Mesendoderm (in vitro differentiated cells): ENCODE results near the gene FIGN. TPM values are rescaled to one million over a fixed set of nuclear protein-coding genes. Genes with fewer than 3 reads are reported as not detected.

Source experiments
- DNase-seq: peaks from one replicate; pipeline ENCODE4 v3.0.0; 2013
- H2AK5ac ChIP-seq: 2 replicates; pipeline ENCODE4 v1.6.1; 2013; ENCODE audit warnings: low read length, inconsistent platforms
- H2BK120ac ChIP-seq: 2 replicates; pipeline ENCODE4 v1.6.1; 2013; ENCODE audit warnings: low read depth, mild to moderate bottlenecking, low read length, moderate library complexity, mixed read lengths
- H2BK15ac ChIP-seq: replicated peaks from 2 replicates; pipeline ENCODE4 v1.6.1; 2013; ENCODE audit warnings: low read depth, mild to moderate bottlenecking, moderate library complexity
- H2BK5ac ChIP-seq: 2 replicates; pipeline ENCODE4 v1.6.1; 2013; ENCODE audit warnings: low read length, inconsistent platforms
- H3K18ac ChIP-seq: 2 replicates; pipeline ENCODE4 v1.6.1; 2013; ENCODE audit warnings: mild to moderate bottlenecking, low read length, mixed read lengths
- H3K23ac ChIP-seq: one replicate; pipeline ENCODE4 v1.6.1; 2013; ENCODE audit warnings: low read length
- H3K27ac ChIP-seq: 2 replicates; pipeline ENCODE4 v1.5.1; 2013; ENCODE audit warnings: low read depth, mild to moderate bottlenecking, inconsistent platforms, low read length, moderate library complexity
- H3K27me3 ChIP-seq: 2 replicates; pipeline ENCODE4 v1.6.1; 2013; ENCODE audit warnings: low read length, control low read depth, mild to moderate bottlenecking, inconsistent platforms; ENCODE audit not compliant: insufficient read depth, poor library complexity
- H3K36me3 ChIP-seq: 2 replicates; pipeline ENCODE4 v1.6.1; 2013; ENCODE audit warnings: low read length, inconsistent platforms; ENCODE audit not compliant: control insufficient read depth, insufficient read depth
- H3K4ac ChIP-seq: one replicate; pipeline ENCODE4 v1.6.1; 2013; ENCODE audit warnings: low read depth, mild to moderate bottlenecking, low read length, moderate library complexity
- H3K4me1 ChIP-seq: 2 replicates; pipeline ENCODE4 v1.6.1; 2013; ENCODE audit warnings: low read depth, low read length, inconsistent platforms; ENCODE audit not compliant: control insufficient read depth
- H3K4me2 ChIP-seq: 2 replicates; pipeline ENCODE4 v1.6.1; 2013; ENCODE audit warnings: low read length
- H3K4me3 ChIP-seq: 2 replicates; pipeline ENCODE4 v1.5.1; 2013; ENCODE audit warnings: mild to moderate bottlenecking, low read length
- H3K56ac ChIP-seq: one replicate; pipeline ENCODE4 v1.6.1; 2013; ENCODE audit warnings: low read length
- H3K79me1 ChIP-seq: 2 replicates; pipeline ENCODE4 v1.6.1; 2013; ENCODE audit warnings: low read length, inconsistent platforms
- H3K79me2 ChIP-seq: 2 replicates; pipeline ENCODE4 v1.6.1; 2013; ENCODE audit warnings: mild to moderate bottlenecking, low read length; ENCODE audit not compliant: control insufficient read depth, insufficient read depth
- H3K9ac ChIP-seq: 2 replicates; pipeline ENCODE4 v1.6.1; 2013; ENCODE audit warnings: low read length, inconsistent platforms
- H4K5ac ChIP-seq: one replicate; pipeline ENCODE4 v1.6.1; 2013; ENCODE audit warnings: low read length
- H4K8ac ChIP-seq: one replicate; pipeline ENCODE4 v1.6.1; 2013; ENCODE audit warnings: low read depth, mild to moderate bottlenecking, control low read depth, low read length, moderate library complexity
- WGBS: extraction: QIAGEN DNeasy Blood & Tissue Kit; methylation state at CpG from one replicate; pipeline ENCODE4 v1.1.7; 2013; ENCODE audit warnings: low lambda C conversion rate, missing lambda C conversion rate; ENCODE audit not compliant: insufficient coverage; ENCODE audit errors: extremely low coverage; 5-methylcytosine and 5-hydroxymethylcytosine counted together
- polyA plus RNA-seq, 2 experiments: library from polyadenylated mRNA; stranded (reverse); fragments of 200-250 nt; gene quantifications; one replicate each; pipeline ENCODE4 v1.2.3, GENCODE V29; 2013

FIGN gene
- polyA plus RNA-seq (2013, experiment 1 of 2), result 7.2 TPM
- polyA plus RNA-seq (2013, experiment 2 of 2), result 6.8 TPM

- Histone ChIP-seq H3K4me1 (no peaks in the 10 kb centered on the region), H2BK5ac (peak within 1 kb of the TSS; percentile 90), H2BK15ac (peak within 1 kb of the TSS; percentile 46), H3K27me3 (no peaks in the 10 kb centered on the region), H3K56ac (peak within 1 kb of the TSS; percentile 99), H4K8ac (peak within 1 kb of the TSS; percentile 77), H3K23ac (peak within 1 kb of the TSS; percentile 54), H3K4me3 (peak within 1 kb of the TSS; percentile 71), H3K4me2 (peak within 1 kb of the TSS; percentile 95), H3K4ac (peak within 1 kb of the TSS; percentile 98), H3K79me1 (peaks cover 2% of the 10 kb centered on the region), H3K9ac (peak within 1 kb of the TSS; percentile 75), H3K18ac (peak within 1 kb of the TSS; percentile 98), H3K36me3 (no peaks in the 10 kb centered on the region), H2AK5ac (no peak within 1 kb of the TSS), H4K5ac (no peak within 1 kb of the TSS), H3K27ac (peak within 1 kb of the TSS; percentile 99), H3K79me2 (peaks cover 12% of the 10 kb centered on the region), H2BK120ac (peak within 1 kb of the TSS; percentile 90)
- no CpG with 5 or more reads among the region's 54 CpGs for WGBS
- peak; percentile 93 for DNase-seq
Measured at GRCh38 chr2:163735685-163736432, at the start of gene FIGN. FIGN (minus strand) TSS chr2:163736008; CDS start chr2:163734927, 1,081 bp downstream.

- DNase-seq, result no peak
- no peaks in the 10 kb centered on the region for H3K79me1 ChIP-seq
- no peaks in the 10 kb centered on the region for H3K79me2 ChIP-seq
- no peak overlapping the region for H2AK5ac ChIP-seq
- no peak overlapping the region for H3K4me3 ChIP-seq
- no peak overlapping the region for H3K18ac ChIP-seq
- H2BK5ac ChIP-seq, result no peak overlapping the region
- H3K23ac ChIP-seq, result no peak overlapping the region
- H3K4me1 ChIP-seq, result no peaks in the 10 kb centered on the region
- no peak overlapping the region for H3K9ac ChIP-seq
- no peak overlapping the region for H2BK15ac ChIP-seq
- no peak overlapping the region for H2BK120ac ChIP-seq
- H3K27ac ChIP-seq, result no peak overlapping the region
- H4K5ac ChIP-seq, result no peak overlapping the region
- H3K4me2 ChIP-seq, result no peak overlapping the region
- no CpG with 5 or more reads among the region's 3 CpGs for WGBS
- no peak overlapping the region for H3K56ac ChIP-seq
- H3K4ac ChIP-seq, result no peak overlapping the region
- no peaks in the 10 kb centered on the region for H3K36me3 ChIP-seq
- H4K8ac ChIP-seq, result no peak overlapping the region
- no peaks in the 10 kb centered on the region for H3K27me3 ChIP-seq
Measured at GRCh38 chr2:163785162-163785561, 49.4 kb upstream of the FIGN start.

- no peak overlapping the region for H3K56ac ChIP-seq
- no peaks in the 10 kb centered on the region for H3K79me1 ChIP-seq
- H3K4ac ChIP-seq, result no peak overlapping the region
- no peak overlapping the region for H4K5ac ChIP-seq
- no peak overlapping the region for H4K8ac ChIP-seq
- H3K4me3 ChIP-seq, result no peak overlapping the region
- no peak overlapping the region for H3K4me2 ChIP-seq
- H3K9ac ChIP-seq, result no peak overlapping the region
- no peak overlapping the region for H2AK5ac ChIP-seq
- H3K27me3 ChIP-seq, result no peaks in the 10 kb centered on the region
- H3K36me3 ChIP-seq, result no peaks in the 10 kb centered on the region
- H3K23ac ChIP-seq, result no peak overlapping the region
- WGBS, result no CpG with 5 or more reads among the region's 6 CpGs
- H2BK120ac ChIP-seq, result no peak overlapping the region
- no peak overlapping the region for H3K18ac ChIP-seq
- H2BK15ac ChIP-seq, result no peak overlapping the region
- H2BK5ac ChIP-seq, result no peak overlapping the region
- H3K27ac ChIP-seq, result no peak overlapping the region
- H3K79me2 ChIP-seq, result no peaks in the 10 kb centered on the region
- H3K4me1 ChIP-seq, result no peaks in the 10 kb centered on the region
- DNase-seq, result peak; percentile 16
Measured at GRCh38 chr2:163779970-163780597, 44.3 kb upstream of the FIGN start.

GRCh38 chr2:163778045-163778781 lies 42.4 kb upstream of the FIGN start:
- Histone ChIP-seq H3K18ac (no peak overlapping the region), H3K56ac (no peak overlapping the region), H3K27me3 (no peaks in the 10 kb centered on the region), H3K4me3 (no peak overlapping the region), H2BK15ac (no peak overlapping the region), H2BK120ac (no peak overlapping the region), H3K4ac (no peak overlapping the region), H3K79me2 (no peaks in the 10 kb centered on the region), H2BK5ac (no peak overlapping the region), H3K79me1 (no peaks in the 10 kb centered on the region), H4K5ac (no peak overlapping the region), H2AK5ac (no peak overlapping the region), H3K27ac (no peak overlapping the region), H3K4me2 (no peak overlapping the region), H3K23ac (no peak overlapping the region), H3K4me1 (no peaks in the 10 kb centered on the region), H3K36me3 (no peaks in the 10 kb centered on the region), H4K8ac (no peak overlapping the region), H3K9ac (no peak overlapping the region)
- WGBS, result no CpG with 5 or more reads among the region's 5 CpGs
- DNase-seq, result peak; percentile 55

GRCh38 chr2:163775304-163775703 lies 39.5 kb upstream of the FIGN start:
- Histone ChIP-seq H3K79me2 (no peaks in the 10 kb centered on the region), H4K8ac (no peak overlapping the region)

More at GRCh38 chr2:163775304-163775703, 39.5 kb upstream of the FIGN start:
- Histone ChIP-seq H2BK5ac (no peak overlapping the region), H2BK120ac (no peak overlapping the region), H4K5ac (no peak overlapping the region), H2AK5ac (no peak overlapping the region), H3K27me3 (no peaks in the 10 kb centered on the region), H3K4me2 (no peak overlapping the region), H3K4ac (no peak overlapping the region), H3K4me3 (no peak overlapping the region), H3K4me1 (no peaks in the 10 kb centered on the region), H3K56ac (no peak overlapping the region), H3K36me3 (no peaks in the 10 kb centered on the region), H3K27ac (no peak overlapping the region), H2BK15ac (no peak overlapping the region), H3K23ac (no peak overlapping the region), H3K79me1 (no peaks in the 10 kb centered on the region), H3K9ac (no peak overlapping the region), H3K18ac (no peak overlapping the region)
- DNase-seq, result no peak
- WGBS, result no CpG with 5 or more reads among the region's 1 CpG
